Mammary epithelial cell (primary cell): ENCODE measurements around the gene CDIP1.

Experiments
- EZH2 ChIP-seq: IDR thresholded peaks from 2 replicates; pipeline ENCODE4 v1.6.1; 2012; ENCODE audit warnings: low read length, inconsistent platforms, borderline replicate concordance
- TF ChIP-seq, protein P1 (sequence below), 2 donors: IDR thresholded peaks in 1 of 2; conservative IDR thresholded peaks in 1 of 2; 2 replicates each; pipeline ENCODE4 v1.5.1; 2011 to 2012; ENCODE audit warnings: inconsistent platforms in 2 of 2, low read length in 2 of 2, mild to moderate bottlenecking in 2 of 2, control low read depth in 1 of 2, low read depth in 1 of 2; ENCODE audit not compliant: insufficient read depth in 1 of 2; ENCODE audit errors: extremely low read depth in 1 of 2

- TF ChIP-seq, protein P1, sequence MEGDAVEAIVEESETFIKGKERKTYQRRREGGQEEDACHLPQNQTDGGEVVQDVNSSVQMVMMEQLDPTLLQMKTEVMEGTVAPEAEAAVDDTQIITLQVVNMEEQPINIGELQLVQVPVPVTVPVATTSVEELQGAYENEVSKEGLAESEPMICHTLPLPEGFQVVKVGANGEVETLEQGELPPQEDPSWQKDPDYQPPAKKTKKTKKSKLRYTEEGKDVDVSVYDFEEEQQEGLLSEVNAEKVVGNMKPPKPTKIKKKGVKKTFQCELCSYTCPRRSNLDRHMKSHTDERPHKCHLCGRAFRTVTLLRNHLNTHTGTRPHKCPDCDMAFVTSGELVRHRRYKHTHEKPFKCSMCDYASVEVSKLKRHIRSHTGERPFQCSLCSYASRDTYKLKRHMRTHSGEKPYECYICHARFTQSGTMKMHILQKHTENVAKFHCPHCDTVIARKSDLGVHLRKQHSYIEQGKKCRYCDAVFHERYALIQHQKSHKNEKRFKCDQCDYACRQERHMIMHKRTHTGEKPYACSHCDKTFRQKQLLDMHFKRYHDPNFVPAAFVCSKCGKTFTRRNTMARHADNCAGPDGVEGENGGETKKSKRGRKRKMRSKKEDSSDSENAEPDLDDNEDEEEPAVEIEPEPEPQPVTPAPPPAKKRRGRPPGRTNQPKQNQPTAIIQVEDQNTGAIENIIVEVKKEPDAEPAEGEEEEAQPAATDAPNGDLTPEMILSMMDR (conservative IDR thresholded peaks at IDR 0.05 in 1 of 2, IDR thresholded peaks at IDR 0.05 in 1 of 2; ENCODE audit: extremely low read depth in 1 of 2, insufficient read depth in 1 of 2, low read depth in 1 of 2, low read length in 2 of 2), result no peak
- no peak for TF ChIP-seq EZH2
Measured at GRCh38 chr16:4576008-4576407, 37.4 kb upstream of the CDIP1 start.
